Activated CD4-positive, alpha-beta memory T cell treated with anti-CD3 and anti-CD28 coated beads for 36 hours (primary cell): ENCODE measurements around the gene EMC10. TPM values are rescaled to one million over a fixed set of nuclear protein-coding genes. Genes with fewer than 3 reads are reported as not detected.
"Not testable (repeated sequence)": the region's sequence is repeated elsewhere in the genome, so short reads cannot be mapped to it uniquely, and the experiment has no call there.

Experiments
- CTCF ChIA-PET: fragments of 350-600 bp; sonication (Branson Sonifier 250); formaldehyde crosslinking; loops from one replicate; lab custom pipeline; 2021; ENCODE audit warnings: antibody characterized with exemption, inconsistent platforms; lab: Charles Lee
- POLR2A ChIA-PET: fragments of 350-600 bp; sonication (Branson Sonifier 250); formaldehyde crosslinking; loops from one replicate; lab custom pipeline; 2021; ENCODE audit warnings: antibody characterized with exemption; lab: Charles Lee
- DNase-seq: peaks from one replicate; pipeline ENCODE4 v3.0.0-alpha.2; 2020
- H3K27ac Mint-ChIP-seq: one replicate; pipeline ENCODE4 v1.8.0; 2021; ENCODE audit warnings: mixed read lengths
- H3K27me3 Mint-ChIP-seq: one replicate; pipeline ENCODE4 v1.8.0; 2021; ENCODE audit warnings: mixed read lengths
- H3K36me3 Mint-ChIP-seq: one replicate; pipeline ENCODE4 v1.8.0; 2021; ENCODE audit warnings: mixed read lengths
- H3K4me1 Mint-ChIP-seq: one replicate; pipeline ENCODE4 v1.8.0; 2021; ENCODE audit warnings: low read depth, mixed read lengths
- H3K4me3 Mint-ChIP-seq: one replicate; pipeline ENCODE4 v1.8.0; 2021; ENCODE audit warnings: mild to moderate bottlenecking, mixed read lengths
- H3K9me3 Mint-ChIP-seq: one replicate; pipeline ENCODE4 v1.8.0; 2021; ENCODE audit warnings: mixed read lengths
- intact Hi-C: fragments of 100-400 bp; cut with micrococcal nuclease; formaldehyde crosslinking; loops from one replicate; pipeline ENCODE4 v1.15.1; 2023
- total RNA-seq, 2 experiments: library from RNA; stranded (reverse); gene quantifications; one replicate each; pipeline ENCODE4 v1.2.3, GENCODE V29; 2021

EMC10 gene
- total RNA-seq, 2 experiments from 2014 or later, result 37.5 to 37.6 TPM

DNA sequence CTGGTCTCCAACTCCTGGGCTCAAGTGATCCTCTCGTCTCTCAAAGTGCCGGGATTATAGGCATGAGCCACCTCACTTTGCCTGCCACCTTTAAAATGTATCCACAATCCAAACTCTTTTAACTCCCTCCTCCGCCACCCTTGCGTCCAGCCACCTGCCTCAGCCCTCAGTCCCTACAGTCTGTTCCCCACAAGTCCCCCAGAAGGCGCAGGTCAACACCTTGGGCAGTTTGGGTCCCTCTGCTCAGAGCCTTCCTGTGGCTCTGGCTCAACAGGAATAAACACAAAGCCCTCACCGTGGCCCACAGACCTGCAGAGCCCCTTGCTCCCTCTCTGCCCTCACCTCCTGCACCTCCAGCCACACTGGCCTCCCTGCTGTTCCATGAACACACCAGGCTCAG, 7.5 kb upstream of the EMC10 start:
- Mint-ChIP-seq H3K9me3 (no peaks in the 10 kb centered on the region), H3K4me3 (no peak overlapping the region), H3K27me3 (peaks cover 4% of the 10 kb centered on the region), H3K36me3 (no peaks in the 10 kb centered on the region), H3K4me1 (no peaks in the 10 kb centered on the region), H3K27ac (no peak overlapping the region)
- intact Hi-C loops, result no loop called here
- CTCF ChIA-PET, result no interaction called here
- DNase-seq, result no peak
- POLR2A ChIA-PET, result no interaction called here

DNA sequence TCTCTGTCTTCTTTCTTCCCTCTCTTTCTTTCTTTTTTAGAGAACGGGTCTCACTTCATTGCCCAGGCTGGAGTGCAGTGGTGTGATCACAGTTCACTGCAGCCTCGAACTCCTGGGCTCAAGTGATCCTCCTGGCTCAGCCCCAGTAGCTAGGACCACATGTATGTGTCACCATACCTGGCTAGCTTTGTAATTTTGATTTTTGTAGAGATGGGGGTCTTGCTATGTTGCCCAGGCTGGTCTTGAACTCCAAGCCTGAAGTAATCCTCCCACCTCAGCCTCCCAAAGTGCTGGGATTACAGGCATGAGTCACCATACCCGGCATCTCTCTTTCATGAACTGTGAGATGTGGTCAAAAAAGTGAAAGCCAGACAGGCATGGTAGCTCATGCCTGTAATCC, 3.0 kb upstream of the EMC10 start:
- H3K27ac Mint-ChIP-seq, H3K9me3 Mint-ChIP-seq, H3K27me3 Mint-ChIP-seq, POLR2A ChIA-PET, DNase-seq, H3K4me3 Mint-ChIP-seq, intact Hi-C loops: not testable (repeated sequence)
- H3K36me3 Mint-ChIP-seq, result peaks cover 12% of the 10 kb centered on the region
- CTCF ChIA-PET, result interaction anchor here (0.9 to 2.2 kb wide), 4 partner anchors 11 to 83 kb away, joined by 4 to 6 read pairs (median 4); no protein-coding TSS in a partner anchor
- H3K4me1 Mint-ChIP-seq, result peaks cover 18% of the 10 kb centered on the region

DNA sequence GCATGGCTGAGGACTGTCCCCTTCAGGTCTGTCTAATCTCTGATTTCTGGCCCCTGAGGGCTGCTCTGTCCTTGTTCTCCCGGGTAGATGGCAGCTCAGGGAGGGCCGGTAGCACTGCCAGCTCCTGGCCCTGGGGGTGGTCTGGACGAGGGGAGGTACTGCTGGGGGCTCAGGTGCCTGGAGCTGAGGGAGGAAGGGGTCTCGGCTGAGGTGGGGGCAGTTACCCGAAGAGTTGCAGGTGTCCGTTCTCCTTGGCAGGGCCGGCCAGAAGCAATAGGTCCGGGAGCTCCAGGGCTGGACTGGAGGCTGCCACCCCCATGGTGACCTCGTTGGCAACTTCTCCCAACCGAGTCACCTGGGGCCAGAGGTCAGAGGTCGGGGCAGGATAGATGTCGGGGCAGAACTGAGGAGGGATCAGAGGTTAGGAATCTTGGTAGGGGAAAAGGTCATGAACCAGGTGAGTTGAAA, 1.2 kb upstream of the EMC10 start:
- ChIA-PET CTCF (interaction anchor here (1.3 to 2.2 kb wide), 3 partner anchors 81 to 123 kb away, joined by 3 to 6 read pairs (median 3); no protein-coding TSS in a partner anchor), POLR2A (no interaction called here)
- H3K27ac Mint-ChIP-seq, result no peak overlapping the region
- intact Hi-C loops, result no loop called here
- H3K36me3 Mint-ChIP-seq, result peaks cover 16% of the 10 kb centered on the region
- H3K4me1 Mint-ChIP-seq, result peaks cover 22% of the 10 kb centered on the region
- H3K9me3 Mint-ChIP-seq, result no peaks in the 10 kb centered on the region
- H3K27me3 Mint-ChIP-seq, result no peaks in the 10 kb centered on the region
- DNase-seq, result no peak
- H3K4me3 Mint-ChIP-seq, result peak overlapping the region; percentile 23

DNA sequence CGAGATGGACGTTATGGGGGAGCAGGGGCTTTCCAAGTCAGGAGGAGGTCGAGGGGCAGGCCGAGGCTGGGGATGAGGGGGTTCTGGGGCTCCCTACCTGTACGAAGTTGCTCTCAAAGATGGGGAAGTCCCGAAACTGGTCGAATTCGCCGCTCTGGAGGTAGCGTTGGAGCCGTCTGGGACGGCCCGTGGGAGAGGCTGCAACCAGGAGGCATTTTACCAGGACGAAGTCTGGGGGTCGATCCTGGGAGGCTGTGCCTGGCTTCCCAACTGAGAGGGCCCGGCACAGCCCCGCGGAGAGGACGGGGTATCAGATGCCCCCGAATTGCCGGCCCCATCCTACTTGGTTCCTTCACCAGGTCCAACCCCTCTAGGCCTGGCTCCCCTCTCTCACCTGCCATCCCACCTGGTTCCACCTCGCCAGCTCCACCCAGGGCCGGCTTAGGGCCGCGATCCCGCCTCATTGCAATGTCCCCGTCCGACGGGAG, 527 bp upstream of the EMC10 start:
- ChIA-PET CTCF (interaction anchor here (1.5 to 2.2 kb wide), 2 partner anchors 81 to 119 kb away, joined by 3 to 6 read pairs; no protein-coding TSS in a partner anchor), POLR2A (interaction anchor here (1.5 kb wide), 1 partner anchor 36 kb away, joined by 4 read pairs; the partner anchor contains the start of gene JOSD2)
- DNase-seq, result no peak
- intact Hi-C loops, result loop anchor here (1.0 to 2.0 kb wide), 2 partner anchors 36 to 99 kb away; partner anchors contain the start of genes JOSD2 and NR1H2
- no peaks in the 10 kb centered on the region for H3K27me3 Mint-ChIP-seq
- H3K36me3 Mint-ChIP-seq, result peaks cover 16% of the 10 kb centered on the region
- H3K4me1 Mint-ChIP-seq, result peaks cover 22% of the 10 kb centered on the region
- peak overlapping the region; percentile 88 for H3K27ac Mint-ChIP-seq
- H3K9me3 Mint-ChIP-seq, result no peaks in the 10 kb centered on the region
- H3K4me3 Mint-ChIP-seq, result peak overlapping the region; percentile 93

DNA sequence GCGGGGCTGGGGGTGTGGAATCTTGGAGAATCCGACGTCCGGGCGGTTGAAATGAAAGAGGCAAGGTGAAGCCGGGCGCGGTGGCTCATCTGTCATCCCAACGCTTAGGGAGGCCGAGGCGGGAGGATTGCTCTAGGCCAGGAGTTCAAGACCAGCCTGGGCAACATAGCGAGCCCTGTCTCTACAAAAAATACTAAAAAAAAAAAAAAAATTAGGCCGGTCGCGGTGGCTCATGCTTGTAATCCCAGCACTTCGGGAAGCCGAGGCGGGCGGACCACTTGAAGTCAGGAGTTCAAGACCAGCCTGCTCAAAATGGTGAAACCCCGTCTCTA, 566 bp downstream of the EMC10 start:
- CTCF ChIA-PET, result no interaction called here
- peak overlapping the region; percentile 93 for H3K4me3 Mint-ChIP-seq
- no peaks in the 10 kb centered on the region for H3K27me3 Mint-ChIP-seq
- intact Hi-C loops, result loop anchor here (1.0 to 2.0 kb wide), 2 partner anchors 34 to 100 kb away; partner anchors contain the start of genes JOSD2 and NR1H2
- H3K36me3 Mint-ChIP-seq, result peaks cover 19% of the 10 kb centered on the region
- POLR2A ChIA-PET, result interaction anchor here (0.6 to 1.5 kb wide), 3 partner anchors 19 to 120 kb away, joined by 3 to 4 read pairs (median 3); partner anchors contain the start of gene JOSD2
- no peak for DNase-seq
- H3K27ac Mint-ChIP-seq, result peak overlapping the region; percentile 88
- H3K9me3 Mint-ChIP-seq, result no peaks in the 10 kb centered on the region
- peaks cover 22% of the 10 kb centered on the region for H3K4me1 Mint-ChIP-seq

DNA sequence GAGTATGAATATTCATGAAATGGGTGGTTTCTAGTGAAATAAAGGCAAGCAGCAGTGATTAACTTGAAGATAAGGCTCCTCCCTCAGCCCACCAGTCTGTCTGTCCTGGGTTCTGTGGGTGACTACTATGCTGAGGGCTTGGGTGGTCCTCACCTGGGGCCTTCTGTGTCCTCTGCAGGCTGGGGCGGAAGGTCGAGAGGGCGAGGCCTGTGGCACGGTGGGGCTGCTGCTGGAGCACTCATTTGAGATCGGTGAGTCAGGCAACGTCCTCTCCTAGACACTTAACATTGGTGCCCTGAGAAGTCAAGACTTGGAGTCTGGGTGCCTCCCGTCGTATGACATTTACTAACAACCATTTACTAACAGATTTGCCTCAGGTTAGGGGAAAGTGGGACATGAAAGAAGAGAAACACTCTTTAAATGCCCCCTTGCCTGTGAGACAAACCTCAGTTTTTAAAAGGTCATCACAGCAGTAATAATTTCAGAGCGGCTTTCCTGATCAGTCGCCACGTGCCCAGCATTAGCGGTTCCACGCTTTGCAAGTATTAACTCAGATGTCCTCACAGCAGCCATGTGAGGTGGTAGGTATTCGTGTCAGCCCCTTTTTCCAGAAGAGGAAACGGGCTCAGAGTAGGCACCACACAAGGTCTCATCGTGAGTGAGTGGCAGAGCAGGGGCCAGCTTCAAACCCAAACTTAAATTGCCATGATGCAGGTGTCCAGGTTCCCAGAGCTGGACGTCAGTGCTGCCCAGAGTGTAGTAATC, 1.6 kb downstream of the EMC10 start:
- CTCF ChIA-PET, result interaction anchor here (0.6 to 1.7 kb wide), 5 partner anchors 9 to 230 kb away, joined by 3 to 8 read pairs (median 5); no protein-coding TSS in a partner anchor
- H3K4me1 Mint-ChIP-seq, result peaks cover 22% of the 10 kb centered on the region
- no peak for DNase-seq
- H3K27ac Mint-ChIP-seq, result peak overlapping the region; percentile 7
- H3K4me3 Mint-ChIP-seq, result peak overlapping the region; percentile 93
- H3K9me3 Mint-ChIP-seq, result no peaks in the 10 kb centered on the region
- intact Hi-C loops, result loop anchor here (2.0 kb wide), 1 partner anchor 101 kb away; the partner anchor contains the start of gene NR1H2
- H3K27me3 Mint-ChIP-seq, result no peaks in the 10 kb centered on the region
- H3K36me3 Mint-ChIP-seq, result peaks cover 21% of the 10 kb centered on the region
- POLR2A ChIA-PET, result interaction anchor here (1.0 kb wide), 1 partner anchor 33 kb away, joined by 3 read pairs; the partner anchor contains the start of gene JOSD2

DNA sequence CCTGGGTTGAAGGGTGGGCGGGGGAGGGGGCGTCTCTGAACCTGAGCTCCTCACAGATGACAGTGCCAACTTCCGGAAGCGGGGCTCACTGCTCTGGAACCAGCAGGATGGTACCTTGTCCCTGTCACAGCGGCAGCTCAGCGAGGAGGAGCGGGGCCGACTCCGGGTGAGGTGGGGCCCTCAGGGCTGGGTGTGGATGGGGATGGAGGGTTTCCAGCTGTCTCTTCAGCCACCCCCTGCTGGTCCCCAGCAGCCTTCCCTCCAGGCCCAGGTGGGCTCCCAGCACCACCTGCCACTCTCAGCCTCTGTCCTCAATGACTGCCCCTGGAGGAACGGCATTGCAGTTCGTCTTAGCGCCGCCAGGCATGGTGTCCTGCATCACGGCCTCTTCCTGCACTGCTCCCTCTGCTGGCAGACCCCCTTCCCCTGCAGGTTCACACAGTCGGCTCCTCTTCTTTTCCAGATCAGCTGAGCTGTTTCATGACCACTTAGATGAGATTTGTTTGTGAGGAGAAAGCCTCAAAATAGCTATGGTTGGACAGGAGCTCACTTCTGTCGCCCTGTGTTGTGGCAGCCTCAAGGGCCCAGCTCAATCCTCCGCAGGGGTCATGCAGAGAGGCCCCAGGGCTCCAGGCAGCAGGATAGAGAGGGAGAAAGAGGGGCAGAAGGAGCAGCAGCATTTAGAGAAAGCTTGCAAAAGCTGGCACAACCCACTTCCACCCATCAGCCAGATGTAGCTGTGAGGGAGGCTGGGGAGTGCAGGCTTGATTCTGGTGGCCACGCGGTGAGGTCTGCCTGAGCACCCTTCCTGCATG, 2.8 kb downstream of the EMC10 start:
- ChIA-PET POLR2A (interaction anchor here (1.0 kb wide), 1 partner anchor 32 kb away, joined by 3 read pairs; the partner anchor contains the start of gene JOSD2), CTCF (interaction anchor here (0.6 to 1.7 kb wide), 6 partner anchors 7 to 229 kb away, joined by 3 to 8 read pairs (median 4); no protein-coding TSS in a partner anchor)
- H3K27me3 Mint-ChIP-seq, result no peaks in the 10 kb centered on the region
- peaks cover 22% of the 10 kb centered on the region for H3K4me1 Mint-ChIP-seq
- DNase-seq, result peak; percentile 26
- peaks cover 27% of the 10 kb centered on the region for H3K36me3 Mint-ChIP-seq
- no peak overlapping the region for H3K4me3 Mint-ChIP-seq
- no peaks in the 10 kb centered on the region for H3K9me3 Mint-ChIP-seq
- intact Hi-C loops, result no loop called here
- no peak overlapping the region for H3K27ac Mint-ChIP-seq

DNA sequence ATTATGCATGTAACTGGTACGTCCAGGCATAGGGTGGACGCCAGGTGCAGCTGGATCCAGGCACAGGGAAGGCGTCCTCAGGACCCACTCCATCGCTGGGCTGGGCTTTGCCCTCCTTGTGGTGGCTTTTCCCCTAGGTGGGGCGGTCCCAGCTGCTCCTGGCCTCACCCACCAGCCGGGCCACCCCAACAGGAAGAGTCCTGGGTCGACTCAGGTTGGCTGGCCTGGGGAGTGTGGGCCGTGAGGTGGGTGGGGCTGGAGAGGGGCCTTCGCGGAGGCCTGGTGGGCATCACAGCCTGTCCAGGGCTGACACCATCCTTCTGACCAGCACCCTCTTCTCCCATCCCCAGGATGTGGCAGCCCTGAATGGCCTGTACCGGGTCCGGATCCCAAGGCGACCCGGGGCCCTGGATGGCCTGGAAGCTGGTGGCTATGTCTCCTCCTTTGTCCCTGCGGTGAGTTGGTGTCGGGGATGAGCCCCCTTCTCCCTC, 3.5 kb downstream of the EMC10 start:
- ChIA-PET CTCF (interaction anchor here (0.7 to 1.7 kb wide), 2 partner anchors 111 to 128 kb away, joined by 3 to 8 read pairs; no protein-coding TSS in a partner anchor), POLR2A (no interaction called here)
- Mint-ChIP-seq H3K4me1 (peaks cover 22% of the 10 kb centered on the region), H3K36me3 (peaks cover 27% of the 10 kb centered on the region), H3K27me3 (no peaks in the 10 kb centered on the region), H3K9me3 (no peaks in the 10 kb centered on the region), H3K4me3 (no peak overlapping the region), H3K27ac (no peak overlapping the region)
- DNase-seq, result no peak
- intact Hi-C loops, result no loop called here

DNA sequence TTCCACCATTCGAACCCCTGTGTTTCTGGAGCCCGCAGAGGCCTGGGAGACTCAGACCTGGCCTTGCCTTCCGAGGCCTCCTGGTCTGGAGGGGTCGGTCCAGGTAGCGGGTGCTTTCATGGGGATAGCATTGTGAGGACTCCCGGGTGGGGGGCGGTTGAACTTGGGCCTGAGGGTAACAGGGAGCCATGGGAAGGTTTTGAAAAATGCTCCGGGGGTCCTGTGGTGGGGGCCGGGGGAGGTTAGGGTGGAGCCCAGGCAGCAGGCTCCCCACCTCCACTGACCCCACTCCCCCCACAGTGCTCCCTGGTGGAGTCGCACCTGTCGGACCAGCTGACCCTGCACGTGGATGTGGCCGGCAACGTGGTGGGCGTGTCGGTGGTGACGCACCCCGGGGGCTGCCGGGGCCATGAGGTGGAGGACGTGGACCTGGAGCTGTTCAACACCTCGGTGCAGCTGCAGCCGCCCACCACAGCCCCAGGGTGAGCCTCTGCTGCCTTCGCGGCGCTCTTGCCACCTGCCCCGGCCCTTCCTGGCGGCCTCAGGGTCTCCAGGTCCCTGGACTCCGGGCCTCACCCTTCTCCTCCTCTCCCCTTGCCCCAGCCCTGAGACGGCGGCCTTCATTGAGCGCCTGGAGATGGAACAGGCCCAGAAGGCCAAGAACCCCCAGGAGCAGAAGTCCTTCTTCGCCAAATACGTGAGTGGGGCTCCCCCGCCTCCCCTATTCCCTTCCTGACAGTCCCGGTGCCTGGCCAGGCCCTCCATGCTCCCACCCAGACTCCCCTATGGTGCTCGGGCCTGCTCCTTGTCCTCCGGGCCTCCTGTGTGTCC, 4.2 kb downstream of the EMC10 start:
- H3K4me1 Mint-ChIP-seq, result peaks cover 22% of the 10 kb centered on the region
- CTCF ChIA-PET, result no interaction called here
- POLR2A ChIA-PET, result no interaction called here

DNA sequence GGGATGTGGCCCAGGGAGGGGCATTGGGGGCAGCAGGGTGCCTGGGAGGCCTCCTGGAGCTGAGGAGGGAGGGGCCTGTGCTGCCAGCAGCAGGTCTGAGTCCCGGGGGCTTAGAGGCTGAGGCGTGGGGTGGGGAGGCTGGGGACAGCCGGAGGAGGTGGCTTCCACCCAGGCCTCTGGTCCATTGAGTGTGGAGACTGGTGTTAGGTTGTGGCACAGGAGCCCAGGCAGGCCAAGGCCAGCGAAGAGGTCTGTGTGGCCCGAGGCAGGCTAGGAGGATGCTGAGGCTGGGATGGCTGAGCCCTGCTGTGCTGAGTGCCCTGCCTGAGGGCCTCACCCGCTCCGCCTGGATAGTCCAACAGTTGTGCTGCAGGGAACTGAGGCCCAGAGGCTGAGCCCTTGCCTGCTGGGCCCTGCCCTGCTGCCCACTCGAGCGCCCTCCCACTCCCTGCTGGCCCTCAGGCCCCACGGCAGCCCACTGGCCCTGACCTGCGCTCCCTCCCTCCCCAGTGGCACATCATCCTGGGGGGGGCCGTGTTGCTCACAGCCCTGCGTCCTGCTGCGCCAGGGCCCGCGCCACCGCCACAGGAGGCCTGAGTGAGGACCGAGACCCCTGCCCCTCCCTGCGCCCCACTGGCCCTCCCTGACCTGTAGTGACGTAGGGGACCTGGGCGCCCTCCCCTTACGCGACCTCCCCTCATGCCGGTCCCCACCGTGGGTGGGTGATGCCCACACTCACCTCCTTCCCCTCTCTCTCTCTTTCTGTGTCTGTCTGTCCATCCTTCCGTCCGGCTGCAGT, 5.2 kb downstream of the EMC10 start:
- peaks cover 20% of the 10 kb centered on the region for H3K4me1 Mint-ChIP-seq
- H3K27ac Mint-ChIP-seq, result no peak overlapping the region
- ChIA-PET CTCF (no interaction called here), POLR2A (no interaction called here)
- no peak overlapping the region for H3K4me3 Mint-ChIP-seq
- H3K27me3 Mint-ChIP-seq, result no peaks in the 10 kb centered on the region
- H3K36me3 Mint-ChIP-seq, result peaks cover 29% of the 10 kb centered on the region
- H3K9me3 Mint-ChIP-seq, result peaks cover 2% of the 10 kb centered on the region
- intact Hi-C loops, result no loop called here
- no peak for DNase-seq

More for the DNA sequence above, 4.2 kb downstream of the EMC10 start:
- Mint-ChIP-seq H3K36me3 (peaks cover 30% of the 10 kb centered on the region), H3K27ac (no peak overlapping the region), H3K9me3 (no peaks in the 10 kb centered on the region), H3K4me3 (no peak overlapping the region), H3K27me3 (no peaks in the 10 kb centered on the region)
- DNase-seq, result no peak
- intact Hi-C loops, result no loop called here
